SK-N-SH treated with all-trans-retinoic acid at 6 μM for 48 hours (cell line): ENCODE data around the gene RASA1.

Experiments
- ATAC-seq: fragments of 200-7000 bp; cut with Tn5 transposase; 3 replicates; pipeline ENCODE4 v1.9.1; 2020; ENCODE audit warnings: mild to moderate bottlenecking, moderate library complexity
- ARNTL ChIP-seq: fragments of 450-650 bp; formaldehyde crosslinking; IDR thresholded peaks from 2 replicates; pipeline ENCODE4 v1.5.0; 2020; ENCODE audit warnings: low read depth, mild to moderate bottlenecking, moderate library complexity, borderline replicate concordance
- BACH2 ChIP-seq: fragments of 250-450 bp; sonication (Bioruptor Pico); IDR thresholded peaks from 2 replicates; pipeline ENCODE4 v1.9.0; 2021; ENCODE audit warnings: mild to moderate bottlenecking, borderline replicate concordance
- CSDC2 ChIP-seq: fragments of 250-450 bp; sonication (Bioruptor Pico); IDR thresholded peaks from 2 replicates; pipeline ENCODE4 v1.5.0; 2020; ENCODE audit warnings: mild to moderate bottlenecking, moderate library complexity
- ESRRG ChIP-seq: fragments of 250-450 bp; sonication (Bioruptor Pico); IDR thresholded peaks from 2 replicates; pipeline ENCODE4 v1.6.1; 2021; ENCODE audit warnings: mild to moderate bottlenecking
- ISL1 ChIP-seq: fragments of 250-450 bp; sonication (Bioruptor Pico); IDR thresholded peaks from 2 replicates; pipeline ENCODE4 v2.1.2; 2022; ENCODE audit warnings: mild to moderate bottlenecking, moderate library complexity
- OSR1 ChIP-seq: fragments of 250-450 bp; sonication (Bioruptor Pico); IDR thresholded peaks from 2 replicates; pipeline ENCODE4 v1.8.0; 2022; ENCODE audit warnings: moderate library complexity, mild to moderate bottlenecking, inconsistent platforms
- PATZ1 ChIP-seq: fragments of 250-450 bp; sonication (Bioruptor Pico); IDR thresholded peaks from 2 replicates; pipeline ENCODE4 v1.8.0; 2020; ENCODE audit warnings: mild to moderate bottlenecking, moderate library complexity, borderline replicate concordance
- POU6F1 ChIP-seq: fragments of 250-450 bp; sonication (Bioruptor Pico); IDR thresholded peaks from 2 replicates; pipeline ENCODE4 v1.8.0; 2021; ENCODE audit warnings: low read depth, mild to moderate bottlenecking, moderate library complexity, borderline replicate concordance
- PPARA ChIP-seq: fragments of 250-450 bp; sonication (Bioruptor Pico); IDR thresholded peaks from 2 replicates; pipeline ENCODE4 v1.5.0; 2020; ENCODE audit warnings: mild to moderate bottlenecking, borderline replicate concordance
- SNAI2 ChIP-seq: fragments of 250-450 bp; sonication (Bioruptor Pico); IDR thresholded peaks from 2 replicates; pipeline ENCODE4 v1.5.0; 2020; ENCODE audit warnings: mild to moderate bottlenecking, moderate library complexity
- TCF4 ChIP-seq: fragments of 250-450 bp; sonication (Bioruptor Pico); IDR thresholded peaks from 2 replicates; pipeline ENCODE4 v1.8.0; 2021; ENCODE audit warnings: mild to moderate bottlenecking, moderate library complexity, borderline replicate concordance
- TOX ChIP-seq: fragments of 250-450 bp; sonication (Bioruptor Pico); IDR thresholded peaks from 2 replicates; pipeline ENCODE4 v1.8.0; 2021; ENCODE audit warnings: mild to moderate bottlenecking, moderate library complexity, borderline replicate concordance
- TSHZ2 ChIP-seq: fragments of 250-450 bp; sonication (Bioruptor Pico); IDR thresholded peaks from 2 replicates; pipeline ENCODE4 v1.5.0; 2020; ENCODE audit warnings: mild to moderate bottlenecking, moderate library complexity
- ZC3H10 ChIP-seq: fragments of 250-450 bp; sonication (Bioruptor Pico); IDR thresholded peaks from 2 replicates; pipeline ENCODE4 v1.5.1; 2021; ENCODE audit warnings: mild to moderate bottlenecking, moderate library complexity
- ZFP3 ChIP-seq: fragments of 250-450 bp; sonication (Bioruptor Pico); IDR thresholded peaks from 2 replicates; pipeline ENCODE4 v1.5.0; 2020; ENCODE audit warnings: mild to moderate bottlenecking, moderate library complexity
- ZFP30 ChIP-seq: fragments of 450-650 bp; formaldehyde crosslinking; IDR thresholded peaks from 2 replicates; pipeline ENCODE4 v1.5.0; 2022; ENCODE audit warnings: mild to moderate bottlenecking, moderate library complexity
- ZNF70 ChIP-seq: fragments of 450-650 bp; formaldehyde crosslinking; IDR thresholded peaks from 2 replicates; pipeline ENCODE4 v1.5.0; 2020; ENCODE audit warnings: mild to moderate bottlenecking, moderate library complexity
- ZNF8 ChIP-seq: fragments of 450-650 bp; formaldehyde crosslinking; IDR thresholded peaks from 2 replicates; pipeline ENCODE4 v1.5.0; 2020; ENCODE audit warnings: mild to moderate bottlenecking, moderate library complexity
- TF ChIP-seq, protein P1 (sequence below): fragments of 250-450 bp; sonication (Bioruptor Pico); IDR thresholded peaks from 2 replicates; pipeline ENCODE4 v1.5.1; 2020; ENCODE audit warnings: low read depth, mild to moderate bottlenecking, moderate library complexity

RASA1 gene

DNA sequence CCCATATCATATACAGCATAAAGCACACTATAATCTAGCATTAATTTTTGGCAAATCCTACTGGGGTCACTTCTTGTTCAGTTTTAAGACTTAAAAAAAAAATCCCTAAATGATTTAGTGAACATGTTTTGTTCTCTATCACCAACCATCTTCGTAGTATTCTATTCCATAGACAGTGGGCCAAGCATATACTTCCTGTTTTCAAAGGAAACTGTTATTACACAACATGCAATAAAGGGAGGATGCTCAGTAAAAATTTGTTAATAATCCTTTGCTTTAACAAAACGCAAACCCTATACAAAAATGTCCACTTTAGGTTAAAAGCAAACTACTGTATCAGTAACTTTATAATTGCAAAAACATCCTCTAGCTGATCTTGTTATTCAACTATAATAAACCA lies 132.0 kb downstream of the RASA1 start:
- TF ChIP-seq OSR1 (no peak), ARNTL (CRISPR knock-in tag) (no peak), ZFP30 (CRISPR knock-in tag) (no peak), ISL1 (CRISPR knock-in tag) (no peak), PATZ1 (CRISPR knock-in tag) (no peak), SNAI2 (CRISPR knock-in tag) (no peak), ZFP3 (CRISPR knock-in tag) (no peak), TSHZ2 (CRISPR knock-in tag) (no peak), ESRRG (CRISPR knock-in tag) (no peak), TOX (no peak), PPARA (no peak)
- TF ChIP-seq, protein P1, sequence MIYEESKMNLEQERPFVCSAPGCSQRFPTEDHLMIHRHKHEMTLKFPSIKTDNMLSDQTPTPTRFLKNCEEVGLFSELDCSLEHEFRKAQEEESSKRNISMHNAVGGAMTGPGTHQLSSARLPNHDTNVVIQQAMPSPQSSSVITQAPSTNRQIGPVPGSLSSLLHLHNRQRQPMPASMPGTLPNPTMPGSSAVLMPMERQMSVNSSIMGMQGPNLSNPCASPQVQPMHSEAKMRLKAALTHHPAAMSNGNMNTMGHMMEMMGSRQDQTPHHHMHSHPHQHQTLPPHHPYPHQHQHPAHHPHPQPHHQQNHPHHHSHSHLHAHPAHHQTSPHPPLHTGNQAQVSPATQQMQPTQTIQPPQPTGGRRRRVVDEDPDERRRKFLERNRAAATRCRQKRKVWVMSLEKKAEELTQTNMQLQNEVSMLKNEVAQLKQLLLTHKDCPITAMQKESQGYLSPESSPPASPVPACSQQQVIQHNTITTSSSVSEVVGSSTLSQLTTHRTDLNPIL (CRISPR knock-in tag), result no peak
- peak; percentile 5; the same call in 1 of the 3 replicates for ATAC-seq

DNA sequence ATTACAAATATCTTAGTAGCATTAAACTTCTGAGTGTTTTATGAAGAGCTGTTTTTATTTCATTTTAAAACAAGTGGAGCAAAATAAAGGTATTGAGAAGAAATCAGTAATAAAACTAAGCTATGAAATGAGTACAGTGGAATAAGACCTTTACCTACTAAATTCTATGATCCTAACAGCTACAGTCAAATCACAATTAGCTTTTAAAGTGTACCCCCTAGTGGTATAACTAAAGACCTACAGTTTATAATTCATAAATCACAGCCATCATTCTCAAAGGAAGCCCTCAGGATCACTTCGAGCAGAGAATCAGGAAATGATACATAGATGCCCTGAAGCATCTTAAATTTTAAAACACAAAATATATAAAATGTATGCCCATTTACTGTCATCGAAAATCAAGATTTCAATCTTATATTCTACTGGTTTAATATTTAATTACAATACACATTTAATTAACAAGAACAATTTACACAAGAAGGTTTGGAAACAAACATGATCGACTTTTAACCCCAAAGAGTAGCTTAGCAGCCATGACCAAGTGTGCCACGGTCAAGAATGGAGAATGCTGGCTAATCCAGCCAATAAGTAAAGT lies 132.7 kb downstream of the RASA1 start:
- no peak for TF ChIP-seq CSDC2 (CRISPR knock-in tag)
- no peak for TF ChIP-seq ZFP3 (CRISPR knock-in tag)
- no peak for TF ChIP-seq TCF4 (CRISPR knock-in tag)
- no peak for TF ChIP-seq ESRRG (CRISPR knock-in tag)
- no peak for TF ChIP-seq ZC3H10
- TF ChIP-seq ZNF8 (CRISPR knock-in tag), result no peak
- TF ChIP-seq BACH2 (CRISPR knock-in tag), result no peak
- no peak for TF ChIP-seq ARNTL (CRISPR knock-in tag)
- TF ChIP-seq TSHZ2 (CRISPR knock-in tag), result no peak
- TF ChIP-seq, protein P1 (CRISPR knock-in tag), result no peak
- TF ChIP-seq ZNF70 (CRISPR knock-in tag), result no peak
- no peak for TF ChIP-seq PATZ1 (CRISPR knock-in tag)
- no peak for TF ChIP-seq SNAI2 (CRISPR knock-in tag)
- TF ChIP-seq POU6F1 (CRISPR knock-in tag), result no peak
- no peak for TF ChIP-seq OSR1
- TF ChIP-seq ISL1 (CRISPR knock-in tag), result no peak
- ATAC-seq, result peak; percentile 80
